GM20431 (cell line): Measurements from ENCODE around the gene PRIMA1.

Experiments used
- in situ Hi-C: fragments of 300-500 bp; cut with MseI, MboI; formaldehyde crosslinking; loops from one replicate; pipeline ENCODE4 v1.15.0; 2020; ENCODE audit warnings: low sequenced_read_pairs; ENCODE audit not compliant: unreplicated experiment

The PRIMA1 gene

GRCh38 chr14:93716002-93716745 lies 72.1 kb downstream of the PRIMA1 start:
- in situ Hi-C loops = no loop called here

GRCh38 chr14:93715279-93715927 lies 72.9 kb downstream of the PRIMA1 start:
- in situ Hi-C loops = no loop called here

- in situ Hi-C loops = no loop called here
These were observed 73.7 kb downstream of the PRIMA1 start for GRCh38 chr14:93714605-93715004.

GRCh38 chr14:93713726-93714405 lies 74.4 kb downstream of the PRIMA1 start:
- in situ Hi-C loops = no loop called here

DNA sequence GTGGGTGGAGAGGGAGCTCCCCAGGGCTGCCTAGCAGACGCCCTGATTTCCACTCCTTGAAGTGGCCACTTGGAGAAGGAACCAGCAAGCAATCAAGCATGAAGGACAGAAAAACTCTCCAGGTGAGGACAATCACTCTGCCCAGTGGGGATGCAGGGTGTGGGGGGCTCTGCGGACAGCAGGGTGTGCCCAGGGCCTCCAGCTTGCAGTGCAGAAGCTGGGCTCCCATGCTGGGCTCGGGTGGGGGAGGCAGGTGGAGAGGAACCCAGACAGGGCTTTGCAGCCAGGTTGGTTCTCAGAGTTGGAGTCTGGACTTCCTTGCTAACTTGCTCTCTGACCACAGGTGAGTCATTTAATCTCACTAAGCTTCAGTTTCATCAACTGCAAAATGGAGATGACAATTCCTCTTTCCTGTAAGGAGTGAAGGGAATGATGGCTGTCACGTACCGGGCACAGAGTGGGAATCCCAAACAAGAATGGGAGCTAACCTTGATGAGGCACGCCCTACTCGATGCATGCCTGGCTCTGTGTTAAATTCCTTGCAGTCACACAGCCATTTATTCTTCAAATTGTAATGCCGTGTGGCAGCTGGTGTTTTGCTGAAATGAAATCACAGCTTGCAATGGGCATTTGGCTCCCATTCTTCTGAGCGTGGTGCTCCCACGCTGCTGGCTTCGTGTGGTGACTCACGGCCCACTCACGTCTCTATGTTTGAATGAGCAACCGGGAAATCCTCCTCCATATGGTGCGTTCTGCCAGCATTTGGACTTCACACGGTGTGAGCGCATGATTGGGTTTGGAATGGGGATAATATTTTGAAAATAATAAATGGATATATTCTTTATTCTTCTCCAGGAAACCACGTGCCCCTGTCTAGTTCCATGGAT lies 75.2 kb downstream of the PRIMA1 start:
- in situ Hi-C loops = no loop called here

DNA sequence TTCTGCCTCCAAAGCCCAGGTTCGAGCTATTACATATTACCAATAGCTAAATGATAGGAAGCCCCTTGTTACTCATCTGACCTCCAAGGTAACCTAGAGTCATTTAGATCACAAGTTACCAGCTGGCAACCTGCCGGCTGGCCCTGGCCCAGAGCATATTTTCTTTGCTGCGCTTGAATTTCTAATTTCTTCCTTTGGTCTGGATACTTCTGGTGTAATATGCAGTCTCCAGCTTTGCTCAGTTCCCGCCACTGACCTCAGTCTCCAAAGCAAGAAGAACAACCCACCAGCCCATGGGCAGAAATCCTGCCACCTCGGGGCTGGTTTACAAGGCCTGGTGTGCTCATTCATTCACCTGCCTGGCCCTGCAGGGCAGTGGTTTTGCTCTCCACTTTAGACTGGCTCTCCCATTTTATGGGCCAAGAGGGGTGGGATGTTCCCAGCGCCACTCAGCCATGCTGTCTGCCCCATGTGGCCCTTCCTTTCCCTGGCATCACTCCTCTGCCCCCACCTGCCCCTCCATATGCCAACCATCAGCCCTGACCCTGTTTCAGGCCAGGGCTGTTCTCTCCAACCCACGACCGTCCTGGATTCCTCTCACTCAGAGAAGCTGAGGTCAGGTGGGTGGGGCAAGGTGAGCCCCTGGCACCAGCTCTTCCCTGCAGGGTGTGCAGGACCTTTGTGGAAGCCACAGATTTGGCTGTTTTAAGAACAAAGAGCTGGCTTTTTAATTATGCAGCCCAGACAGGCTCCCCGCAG lies 76.0 kb downstream of the PRIMA1 start:
- in situ Hi-C loops = no loop called here

GRCh38 chr14:93709249-93709648 lies 79.0 kb downstream of the PRIMA1 start:
- in situ Hi-C loops = no loop called here

- in situ Hi-C loops = no loop called here
These were observed 79.5 kb downstream of the PRIMA1 start for GRCh38 chr14:93708800-93709199.

DNA sequence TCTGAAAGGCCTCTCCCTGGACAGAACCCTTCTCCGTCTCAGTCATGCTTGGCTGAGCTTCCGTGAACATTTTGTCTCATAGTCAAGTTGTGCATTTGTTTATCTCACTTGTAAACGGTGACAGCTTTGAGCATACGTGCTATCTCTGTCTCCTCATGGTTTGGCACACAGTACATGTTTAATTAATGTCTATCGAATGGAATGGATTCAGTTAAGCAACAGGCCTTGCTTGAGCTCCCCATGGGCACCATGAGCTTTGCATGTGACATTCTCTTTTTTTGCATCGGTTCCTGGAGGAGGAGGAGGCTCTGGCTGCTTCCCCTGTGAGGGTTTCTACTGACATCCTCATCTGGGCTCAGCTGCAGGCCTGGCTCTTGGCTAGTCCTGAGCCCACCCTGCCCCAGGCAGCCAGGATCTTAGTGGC lies 80.0 kb downstream of the PRIMA1 start:
- in situ Hi-C loops = no loop called here

- in situ Hi-C loops = no loop called here
These were observed 80.8 kb downstream of the PRIMA1 start for GRCh38 chr14:93707475-93707874.

GRCh38 chr14:93706360-93706955 lies 81.8 kb downstream of the PRIMA1 start:
- in situ Hi-C loops = no loop called here

DNA sequence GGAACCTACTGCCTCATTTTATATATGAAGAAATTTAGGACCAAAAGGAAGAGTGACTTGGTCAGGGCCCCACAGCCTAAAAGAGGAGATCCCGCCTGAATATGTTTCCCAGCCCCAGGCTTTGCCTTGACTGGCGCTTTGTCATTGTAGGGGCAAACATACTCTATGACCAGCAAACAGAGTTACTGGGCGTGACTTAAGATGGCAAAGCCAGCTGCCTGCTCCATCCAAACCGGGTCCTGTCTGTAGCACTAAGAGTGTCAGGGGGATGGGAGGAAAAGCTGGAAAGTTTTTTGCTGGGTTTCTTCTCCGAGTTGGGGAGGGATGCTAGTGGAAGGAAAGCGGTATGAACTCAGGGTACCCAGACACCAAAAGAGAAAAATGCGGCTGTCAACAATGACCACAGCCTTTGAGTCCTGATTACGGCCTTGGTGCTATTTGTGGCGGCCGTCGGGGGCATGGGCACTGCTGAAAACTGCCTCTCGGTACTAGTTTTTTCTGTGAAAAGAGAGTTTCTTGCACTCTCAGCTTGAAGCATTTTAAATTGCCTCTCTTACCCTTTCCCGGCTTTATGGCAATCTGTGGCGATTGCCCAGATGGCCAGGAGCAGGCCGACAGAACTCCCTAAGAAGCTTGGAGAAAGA lies 82.7 kb downstream of the PRIMA1 start:
- in situ Hi-C loops = no loop called here

- in situ Hi-C loops = no loop called here
These were observed 84.3 kb downstream of the PRIMA1 start for GRCh38 chr14:93703941-93704340.

GRCh38 chr14:93702946-93703345 lies 85.3 kb downstream of the PRIMA1 start:
- in situ Hi-C loops = no loop called here

GRCh38 chr14:93701562-93701961 lies 86.7 kb downstream of the PRIMA1 start:
- in situ Hi-C loops = no loop called here

DNA sequence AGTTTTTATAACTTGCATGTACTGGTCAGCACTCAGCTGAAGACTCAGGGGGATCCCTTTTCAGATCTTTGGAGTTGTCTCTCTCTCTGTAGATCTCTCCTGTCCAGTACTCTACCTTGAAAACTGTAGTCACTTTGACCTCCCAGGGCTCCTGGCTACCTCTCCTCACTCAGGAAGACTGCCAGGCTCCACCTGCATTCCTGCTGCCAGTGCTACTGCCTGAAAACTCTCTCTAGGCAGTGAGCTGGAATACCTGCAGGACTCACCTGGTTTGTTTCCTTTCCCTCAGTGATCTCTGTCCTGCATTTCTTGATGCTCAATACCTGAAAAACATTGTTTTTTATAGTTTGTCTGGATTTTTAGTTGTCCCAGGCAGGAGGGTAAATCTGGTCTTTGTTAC lies 87.4 kb downstream of the PRIMA1 start:
- in situ Hi-C loops = no loop called here

DNA sequence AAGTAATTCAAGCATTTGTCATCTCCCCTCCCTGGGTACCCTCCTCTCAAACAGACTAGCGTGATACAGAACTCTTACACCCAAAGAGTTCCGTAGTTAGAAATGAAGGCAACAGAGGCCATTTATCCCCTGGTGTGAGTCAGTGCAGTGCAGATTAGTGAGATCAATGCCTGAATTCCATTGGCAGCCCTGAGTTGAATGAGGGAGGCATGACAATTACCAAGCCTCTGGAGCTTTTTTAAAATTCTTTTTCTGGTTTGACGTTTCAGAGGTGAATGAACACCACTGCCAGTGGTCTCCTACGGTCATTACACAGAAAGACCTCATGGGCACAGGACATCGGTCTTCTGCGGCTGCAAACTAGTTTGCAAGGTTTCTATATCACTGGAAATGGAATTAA lies 94.4 kb downstream of the PRIMA1 start:
- in situ Hi-C loops = no loop called here

- in situ Hi-C loops = no loop called here
These were observed 97.1 kb downstream of the PRIMA1 start for GRCh38 chr14:93691042-93691780.
